ENCODE data around the gene LYSMD4. TPM values are rescaled to one million over a fixed set of nuclear protein-coding genes. Genes with fewer than 3 reads are reported as not detected.

LYSMD4 gene
- total RNA-seq, 1 experiment from 2014 or later = 14.9 TPM

DNA sequence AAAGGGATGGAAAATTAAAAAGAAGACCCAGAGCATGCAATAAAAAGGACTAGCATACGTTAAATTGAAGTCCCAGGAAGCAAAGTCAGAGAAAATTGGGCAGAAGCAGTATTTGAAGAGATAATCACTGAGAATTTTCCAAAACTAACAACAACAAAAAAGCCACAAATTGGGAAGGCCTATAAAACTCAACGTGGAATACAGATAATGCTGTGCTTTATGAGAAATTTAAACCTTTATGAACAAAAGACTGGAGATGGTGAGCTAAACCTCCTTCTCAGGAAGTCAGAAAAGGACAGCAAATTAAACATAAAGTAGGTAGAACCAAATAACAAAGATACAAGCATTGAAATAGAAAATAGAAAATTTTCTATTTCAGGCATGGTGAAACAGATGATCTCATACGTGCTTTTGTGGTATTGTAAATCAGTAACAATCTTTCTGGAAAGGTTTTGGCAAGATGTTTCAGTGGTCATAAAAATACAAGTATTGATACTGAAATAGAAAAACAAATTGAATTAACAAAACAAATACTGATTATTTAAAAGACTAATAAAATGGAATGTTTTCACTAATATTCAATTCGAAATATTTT lies 55.6 kb downstream of the LYSMD4 start:
- CTCF ChIA-PET = no interaction called here
- peaks cover 57% of the 10 kb centered on the region for H3K36me3 Mint-ChIP-seq
- POLR2A ChIA-PET = no interaction called here
- DNase-seq (ENCODE audit: low spot score) (no peak), ATAC-seq (no peak)
- TF ChIP-seq, protein P1, sequence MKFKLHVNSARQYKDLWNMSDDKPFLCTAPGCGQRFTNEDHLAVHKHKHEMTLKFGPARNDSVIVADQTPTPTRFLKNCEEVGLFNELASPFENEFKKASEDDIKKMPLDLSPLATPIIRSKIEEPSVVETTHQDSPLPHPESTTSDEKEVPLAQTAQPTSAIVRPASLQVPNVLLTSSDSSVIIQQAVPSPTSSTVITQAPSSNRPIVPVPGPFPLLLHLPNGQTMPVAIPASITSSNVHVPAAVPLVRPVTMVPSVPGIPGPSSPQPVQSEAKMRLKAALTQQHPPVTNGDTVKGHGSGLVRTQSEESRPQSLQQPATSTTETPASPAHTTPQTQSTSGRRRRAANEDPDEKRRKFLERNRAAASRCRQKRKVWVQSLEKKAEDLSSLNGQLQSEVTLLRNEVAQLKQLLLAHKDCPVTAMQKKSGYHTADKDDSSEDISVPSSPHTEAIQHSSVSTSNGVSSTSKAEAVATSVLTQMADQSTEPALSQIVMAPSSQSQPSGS (CRISPR knock-in tag; IDR thresholded peaks at IDR 0.05; ENCODE audit: borderline replicate concordance, low read depth) = no peak
- TF ChIP-seq EMX1 (CRISPR knock-in tag; IDR thresholded peaks at IDR 0.05) (no peak), ZNF317 (CRISPR knock-in tag; IDR thresholded peaks at IDR 0.05; ENCODE audit: borderline replicate concordance, low read depth) (no peak), GTF2I (CRISPR knock-in tag; conservative IDR thresholded peaks at IDR 0.05) (no peak), ETV6 (CRISPR knock-in tag; IDR thresholded peaks at IDR 0.05) (no peak), CREB1 (CRISPR knock-in tag; IDR thresholded peaks at IDR 0.05) (no peak), ZNF671 (CRISPR knock-in tag; IDR thresholded peaks at IDR 0.05) (no peak)
- TF ChIP-seq, protein P2, sequence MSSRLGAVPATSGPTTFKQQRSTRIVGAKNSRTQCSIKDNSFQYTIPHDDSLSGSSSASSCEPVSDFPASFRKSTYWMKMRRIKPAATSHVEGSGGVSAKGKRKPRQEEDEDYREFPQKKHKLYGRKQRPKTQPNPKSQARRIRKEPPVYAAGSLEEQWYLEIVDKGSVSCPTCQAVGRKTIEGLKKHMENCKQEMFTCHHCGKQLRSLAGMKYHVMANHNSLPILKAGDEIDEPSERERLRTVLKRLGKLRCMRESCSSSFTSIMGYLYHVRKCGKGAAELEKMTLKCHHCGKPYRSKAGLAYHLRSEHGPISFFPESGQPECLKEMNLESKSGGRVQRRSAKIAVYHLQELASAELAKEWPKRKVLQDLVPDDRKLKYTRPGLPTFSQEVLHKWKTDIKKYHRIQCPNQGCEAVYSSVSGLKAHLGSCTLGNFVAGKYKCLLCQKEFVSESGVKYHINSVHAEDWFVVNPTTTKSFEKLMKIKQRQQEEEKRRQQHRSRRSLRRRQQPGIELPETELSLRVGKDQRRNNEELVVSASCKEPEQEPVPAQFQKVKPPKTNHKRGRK (CRISPR knock-in tag; IDR thresholded peaks at IDR 0.05; ENCODE audit: borderline replicate concordance) = no peak
- TF ChIP-seq, protein P3, sequence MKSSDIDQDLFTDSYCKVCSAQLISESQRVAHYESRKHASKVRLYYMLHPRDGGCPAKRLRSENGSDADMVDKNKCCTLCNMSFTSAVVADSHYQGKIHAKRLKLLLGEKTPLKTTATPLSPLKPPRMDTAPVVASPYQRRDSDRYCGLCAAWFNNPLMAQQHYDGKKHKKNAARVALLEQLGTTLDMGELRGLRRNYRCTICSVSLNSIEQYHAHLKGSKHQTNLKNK (CRISPR knock-in tag; IDR thresholded peaks at IDR 0.05) = no peak
- no peak overlapping the region for H3K4me3 Mint-ChIP-seq
- H3K27me3 Mint-ChIP-seq (ENCODE audit: low read depth) = no peaks in the 10 kb centered on the region
- H3K9me3 Mint-ChIP-seq = no peaks in the 10 kb centered on the region
- no peak overlapping the region for H3K27ac Mint-ChIP-seq
- H3K4me1 Mint-ChIP-seq = no peaks in the 10 kb centered on the region

Other genes with a start within 250 kb of the LYSMD4 start
- gene MEF2A, start 167.5 kb downstream of the LYSMD4 start, total RNA-seq (2021) = 22.2 to 30.7 TPM (median 25.5 TPM) in 3 replicates